ENCODE results near the gene COL4A2.
A peak's percentile ranks its signal among the peaks of the same experiment; 100 is the strongest.

The COL4A2 gene

GRCh38 chr13:110548891-110549794 is 242.1 kb downstream of the COL4A2 start:
- no peak for DNase-seq

DNA sequence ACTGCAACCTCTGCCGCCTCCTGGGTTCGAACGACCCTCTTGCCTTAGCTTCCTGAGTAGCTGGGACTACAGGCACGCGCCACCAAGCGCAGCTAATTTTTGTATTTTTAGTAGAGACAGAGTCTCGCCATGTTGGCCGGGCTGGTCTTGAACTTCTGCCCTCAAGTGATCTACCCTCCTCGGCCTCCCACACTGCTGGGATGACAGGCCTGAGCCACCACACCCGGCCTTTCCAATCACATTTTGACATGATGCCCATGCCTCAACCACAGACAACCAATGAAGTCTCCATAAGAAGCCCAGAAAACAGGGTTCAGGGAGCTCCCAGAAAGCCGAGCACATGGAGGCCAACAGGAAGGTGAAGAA is 242.7 kb downstream of the COL4A2 start:
- DNase-seq, result no peak

DNA sequence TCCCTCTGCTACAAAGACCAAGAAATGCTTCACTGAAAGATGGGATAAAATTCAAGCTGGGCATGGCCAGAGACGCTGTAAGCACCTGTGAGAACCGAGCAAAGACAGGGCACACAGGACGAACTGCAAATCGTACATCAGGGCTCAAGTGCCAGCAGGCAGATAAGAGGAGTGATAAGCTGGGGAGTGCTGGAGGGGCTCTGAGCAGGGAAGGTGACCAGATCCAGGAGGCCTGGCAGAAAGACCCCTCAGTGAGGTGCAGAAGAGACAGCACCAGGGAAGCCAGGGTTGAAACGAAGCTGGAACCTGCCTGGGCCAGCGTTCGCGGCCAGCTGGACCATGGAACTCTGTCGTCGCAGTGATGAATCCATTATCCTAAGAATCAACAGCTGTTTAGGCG is 244.2 kb downstream of the COL4A2 start:
- DNase-seq, result no peak

DNA sequence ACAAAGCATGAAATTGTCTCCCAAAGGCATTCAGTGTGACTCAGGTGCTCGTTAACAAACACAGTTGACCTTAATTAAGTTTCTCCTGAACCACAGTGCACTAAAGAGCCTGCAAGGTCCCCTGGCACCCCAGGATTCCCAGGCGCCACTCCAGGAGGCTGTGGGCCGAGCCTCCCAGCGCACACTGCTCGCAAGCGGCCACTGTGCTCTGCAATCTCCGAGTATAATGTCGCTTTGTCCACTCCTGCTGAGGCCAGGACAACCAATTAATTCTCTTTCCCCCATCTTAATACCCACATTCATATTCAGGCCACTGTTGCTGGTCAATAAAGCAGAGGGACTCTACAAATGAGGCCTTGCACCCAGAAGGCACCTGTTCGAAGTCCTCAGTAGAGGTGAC is 245.7 kb downstream of the COL4A2 start:
- no peak for DNase-seq

DNA sequence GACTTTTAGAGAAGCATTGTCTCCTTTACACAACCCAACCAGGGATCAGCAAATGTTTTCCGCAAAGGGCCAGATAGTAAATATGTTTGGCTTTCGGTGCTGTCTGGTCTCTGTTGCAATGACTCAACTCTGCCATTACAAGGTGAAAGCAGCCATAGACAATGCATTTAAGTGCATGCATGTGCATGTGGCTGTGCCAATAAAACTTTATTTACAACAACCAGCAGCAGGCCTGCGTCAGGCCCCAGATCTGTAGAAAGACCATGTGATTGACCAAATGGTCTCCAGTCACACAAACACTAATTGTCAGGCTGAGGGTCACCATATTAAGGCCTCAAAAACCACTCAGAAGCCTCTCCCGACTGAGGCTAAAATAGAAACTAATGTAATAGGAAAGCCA is 246.3 kb downstream of the COL4A2 start:
- DNase-seq, result no peak

DNA sequence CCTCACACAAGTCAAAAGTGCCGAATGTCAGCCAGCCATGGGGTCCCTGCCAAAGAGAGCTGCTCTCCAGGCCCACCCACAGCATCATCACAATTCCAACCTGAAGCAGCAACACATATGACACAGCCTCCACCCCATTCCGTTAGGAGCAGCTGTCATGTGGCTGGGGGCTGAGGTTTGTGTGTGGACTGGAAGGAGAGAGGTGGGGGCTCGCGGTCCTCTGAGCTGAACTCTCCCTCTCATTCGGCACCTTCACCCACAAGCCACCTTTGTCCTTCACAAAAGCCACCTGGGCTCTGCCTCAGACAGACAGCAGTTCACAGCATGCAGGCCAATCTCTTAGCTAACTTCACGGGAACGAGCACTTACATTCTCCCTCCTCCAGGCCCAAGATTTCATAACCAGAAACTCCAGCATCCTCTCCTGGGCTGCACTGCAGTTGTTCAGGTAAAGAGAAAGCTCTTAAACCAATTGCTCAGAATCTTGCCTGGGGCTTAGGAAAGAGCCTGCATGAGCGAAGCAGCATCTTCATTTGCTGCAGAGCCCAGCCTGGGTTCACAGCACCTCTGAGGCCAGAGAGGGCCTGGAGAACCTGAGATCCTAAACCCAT is 247.2 kb downstream of the COL4A2 start:
- DNase-seq, result no peak

DNA sequence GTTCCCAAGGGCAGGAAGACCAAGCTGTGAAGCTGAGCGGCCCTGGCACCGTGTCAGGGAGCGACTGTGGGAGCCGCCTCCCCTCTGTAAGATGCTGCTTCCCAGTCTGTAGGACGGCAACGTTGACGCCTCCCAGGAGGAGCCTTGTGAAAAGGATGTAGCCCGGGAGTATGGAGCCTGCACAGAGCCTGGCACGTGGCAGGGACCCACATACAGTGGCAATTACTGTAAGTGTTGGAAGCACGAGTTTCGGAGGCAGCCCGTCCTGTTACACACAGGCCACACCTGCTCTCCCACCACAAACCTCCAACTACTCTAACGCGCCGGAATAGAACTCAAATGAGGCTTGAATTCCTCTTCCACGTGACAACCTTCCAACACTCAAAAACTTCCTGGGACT is 247.9 kb downstream of the COL4A2 start:
- DNase-seq, result no peak

DNA sequence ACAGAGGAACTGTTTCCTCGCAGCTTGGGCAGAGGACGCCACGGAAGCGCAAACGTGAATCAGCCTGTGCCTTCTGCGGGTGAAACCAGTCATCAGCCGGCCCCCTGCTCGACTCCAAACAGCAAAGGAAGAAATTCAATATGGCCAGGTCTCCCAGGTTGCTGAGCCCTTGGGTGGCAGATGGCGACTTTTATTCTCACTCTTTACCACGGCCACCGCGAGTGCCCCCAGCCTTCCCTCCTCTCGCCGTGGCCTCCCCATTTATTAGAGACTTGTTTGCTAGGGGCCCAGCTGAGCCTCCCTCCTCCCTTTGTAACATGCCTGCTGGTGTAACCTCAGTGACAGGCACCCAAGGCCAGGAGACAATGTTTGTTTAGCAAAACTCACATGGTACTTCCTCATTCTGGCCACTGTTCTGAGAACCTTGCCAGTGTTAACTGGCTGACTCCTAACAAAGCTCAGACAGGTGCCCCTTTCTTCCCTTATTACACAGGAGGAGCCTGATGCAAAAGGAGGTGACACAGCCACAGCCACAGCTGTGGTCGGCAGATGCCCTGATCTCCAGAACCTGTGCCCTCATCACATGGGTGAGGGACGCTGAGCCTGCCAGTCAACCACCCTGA is 248.6 kb downstream of the COL4A2 start:
- no peak for DNase-seq

GRCh38 chr13:110556224-110556606 is 249.1 kb downstream of the COL4A2 start:
- no peak for DNase-seq

DNA sequence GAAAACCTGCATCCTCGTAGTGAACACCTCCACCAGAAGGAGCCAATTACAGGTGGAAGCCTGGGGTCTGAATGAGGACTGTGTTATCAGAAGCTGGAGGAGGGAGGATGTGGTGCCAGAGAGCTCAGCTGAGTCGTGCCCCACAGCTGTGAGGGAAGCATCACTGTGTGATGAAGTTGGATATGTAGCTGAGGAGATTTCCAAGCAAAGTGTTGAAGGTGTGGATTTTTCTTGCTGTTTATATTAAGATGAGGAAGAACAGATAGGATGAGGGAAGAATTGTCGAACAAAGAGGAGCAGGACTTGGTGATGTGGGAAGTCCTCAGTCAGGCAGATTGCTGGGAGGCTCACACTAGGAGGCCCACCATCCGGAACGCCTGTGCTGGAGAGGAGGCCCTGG is 250.0 kb downstream of the COL4A2 start:
- no peak for DNase-seq

DNA sequence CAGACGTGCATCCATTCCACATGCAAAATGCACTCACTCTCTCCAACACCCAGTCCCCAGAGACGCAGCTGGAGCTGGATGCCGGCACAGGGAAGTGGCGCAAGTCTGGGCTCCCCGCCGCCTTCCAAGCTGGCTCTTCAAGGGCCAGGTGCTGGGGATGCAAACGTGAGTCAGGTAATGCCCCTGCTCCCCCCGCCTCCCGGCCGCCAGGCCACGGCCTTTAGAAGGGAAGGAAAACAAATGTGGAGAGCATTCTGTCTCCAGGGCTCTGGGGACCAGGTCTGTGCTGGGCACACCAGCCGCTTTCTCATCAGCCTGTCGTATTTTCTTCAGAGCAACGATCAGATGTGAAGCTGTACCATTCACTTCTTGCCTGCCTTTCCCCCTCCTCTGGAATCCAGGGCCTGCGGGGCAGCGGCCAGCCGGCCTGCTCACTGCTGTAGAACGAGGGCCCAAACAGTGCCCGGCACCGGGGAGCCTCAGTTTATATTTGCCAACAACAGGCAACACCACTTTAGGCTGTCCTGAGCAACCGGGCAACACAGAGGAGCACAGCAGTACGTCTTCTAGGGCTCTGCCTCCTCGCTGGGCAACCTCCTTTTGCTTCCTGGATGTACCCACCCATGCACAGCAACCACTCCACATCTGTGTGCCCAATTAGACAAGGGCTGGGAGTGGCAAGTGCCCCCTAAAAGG is 250.7 kb downstream of the COL4A2 start:
- no peak for DNase-seq

- DNase-seq, result no peak
Measured at GRCh38 chr13:110559429-110559943, 252.4 kb downstream of the COL4A2 start.

DNA sequence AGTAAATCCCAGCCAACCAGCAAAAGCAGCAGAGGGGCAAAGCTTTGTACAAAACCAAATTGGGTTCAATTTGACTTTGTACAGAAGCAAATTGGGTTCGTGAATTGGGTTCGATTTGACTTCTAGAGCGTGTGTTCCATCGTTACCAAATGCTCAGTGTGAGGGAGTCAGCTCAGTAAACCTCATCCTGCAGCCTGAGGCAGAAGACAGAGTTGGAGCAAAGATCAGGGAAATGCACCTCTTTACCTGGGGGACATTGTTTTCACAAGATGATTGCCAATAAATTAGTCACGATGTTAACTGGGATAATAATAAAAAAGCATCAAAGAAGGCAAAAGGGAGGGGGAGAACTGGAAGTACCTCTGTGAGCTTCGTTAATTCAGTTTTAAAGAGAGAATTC is 252.9 kb downstream of the COL4A2 start:
- DNase-seq, result no peak

DNA sequence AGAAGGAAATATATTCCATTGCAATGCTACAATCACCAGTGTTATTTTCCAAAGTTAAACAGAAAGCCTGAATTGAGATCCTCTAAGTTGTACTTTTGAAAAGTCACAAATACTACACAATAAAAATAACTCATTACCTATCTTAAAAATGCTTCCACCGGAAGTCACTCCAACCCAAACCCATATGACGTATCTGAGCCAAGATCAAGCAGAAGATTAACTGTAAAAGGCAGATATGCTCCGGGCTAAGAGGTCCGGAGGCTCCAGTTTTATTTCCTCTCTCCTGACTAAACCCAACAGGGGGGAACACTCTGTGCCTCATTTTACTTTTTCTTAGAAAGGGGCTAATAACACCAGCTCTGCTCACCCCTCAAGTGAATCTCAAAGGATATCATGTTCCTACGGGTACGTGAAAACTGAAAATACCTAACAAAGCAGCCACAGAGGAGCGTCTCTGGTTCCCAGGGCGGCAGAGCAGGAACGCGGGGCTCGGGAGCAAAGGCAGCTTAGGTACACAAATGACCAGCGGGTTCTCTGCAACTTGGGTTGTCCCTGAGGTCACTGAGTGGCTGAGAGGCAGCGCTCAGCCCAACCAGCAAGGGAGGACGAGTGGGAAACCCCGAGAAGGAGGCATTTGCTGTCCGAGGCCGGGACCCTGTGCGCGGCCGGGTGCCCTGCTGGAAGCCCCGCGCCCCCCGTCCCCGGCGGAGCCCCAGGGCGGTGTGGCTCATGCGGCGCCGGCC is 253.7 kb downstream of the COL4A2 start:
- DNase-seq, result no peak

GRCh38 chr13:110561344-110562035 is 254.4 kb downstream of the COL4A2 start, which contains the start of gene RAB20:
RAB20 (minus strand) TSS chr13:110561722; CDS start chr13:110561519, 203 bp downstream.
- peak; percentile 43 for DNase-seq

DNA sequence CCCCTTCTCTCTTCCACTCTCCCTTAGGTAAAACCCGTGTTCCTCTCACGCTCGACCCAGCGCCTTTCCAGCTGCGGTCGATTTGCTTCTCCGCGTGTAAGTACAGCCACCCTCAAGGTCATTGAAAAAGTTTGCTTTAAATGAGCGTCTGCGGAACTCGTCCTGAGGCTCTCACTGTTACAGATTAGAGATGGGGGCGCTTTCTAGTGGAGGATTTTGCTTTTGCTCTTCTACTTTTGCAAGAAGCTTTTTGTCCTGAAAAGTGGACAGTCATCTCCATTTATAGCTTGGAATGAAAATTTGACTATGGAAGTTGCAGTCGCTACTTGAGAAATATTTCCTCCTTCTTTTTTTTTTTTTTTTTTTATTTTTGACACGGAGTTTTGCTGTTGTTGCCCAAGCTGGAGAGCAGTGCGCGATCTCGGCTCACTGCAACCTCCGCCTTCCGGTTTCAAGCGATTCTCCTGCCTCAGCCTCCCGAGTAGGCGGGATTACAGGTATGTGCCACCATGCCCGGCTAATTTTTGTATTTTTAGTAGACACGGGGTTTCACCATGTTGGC is 255.0 kb downstream of the COL4A2 start:
- no peak for DNase-seq

Measured in activated CD4-positive, alpha-beta T cell treated with anti-CD3 and anti-CD28 coated beads for 1 hour (primary cell).